ENCODE data around the gene BOLA2B.
A peak's percentile ranks its signal among the peaks of the same experiment; 100 is the strongest.
"Not testable (repeated sequence)": the region's sequence is repeated elsewhere in the genome, so short reads cannot be mapped to it uniquely, and the experiment has no call there.

Gene BOLA2B

DNA sequence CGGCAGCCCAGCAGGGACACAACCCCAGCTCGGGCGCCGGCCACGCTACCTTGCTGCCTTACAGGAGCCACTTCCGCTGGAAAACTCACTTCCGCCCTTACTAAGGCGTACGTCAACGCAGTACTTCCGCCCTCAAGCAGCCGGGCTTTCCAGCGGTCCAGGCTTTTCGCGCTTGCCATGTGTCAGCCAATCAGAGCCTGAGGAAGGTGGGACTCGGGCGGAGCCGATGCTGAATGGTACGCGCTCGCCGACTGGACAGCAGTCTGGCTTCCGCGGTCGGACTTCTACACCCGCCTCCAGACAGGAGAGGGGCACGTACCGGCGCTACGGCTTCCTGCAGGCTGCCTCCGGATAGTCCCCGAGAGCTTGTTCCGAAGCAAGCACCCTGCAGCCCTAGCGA, at the start of gene BOLA2B, which contains the start of gene SLX1A:
Gene BOLA2B, minus strand, starts transcription at position 52 of the 400 bp plus-strand sequence. CDS start 71 bp downstream, outside the sequence.
Gene SLX1A, plus strand, starts transcription at position 261 of the 400 bp plus-strand sequence. CDS start 210 bp downstream, outside the sequence.
- FAIRE-seq = peak; percentile 96

DNA sequence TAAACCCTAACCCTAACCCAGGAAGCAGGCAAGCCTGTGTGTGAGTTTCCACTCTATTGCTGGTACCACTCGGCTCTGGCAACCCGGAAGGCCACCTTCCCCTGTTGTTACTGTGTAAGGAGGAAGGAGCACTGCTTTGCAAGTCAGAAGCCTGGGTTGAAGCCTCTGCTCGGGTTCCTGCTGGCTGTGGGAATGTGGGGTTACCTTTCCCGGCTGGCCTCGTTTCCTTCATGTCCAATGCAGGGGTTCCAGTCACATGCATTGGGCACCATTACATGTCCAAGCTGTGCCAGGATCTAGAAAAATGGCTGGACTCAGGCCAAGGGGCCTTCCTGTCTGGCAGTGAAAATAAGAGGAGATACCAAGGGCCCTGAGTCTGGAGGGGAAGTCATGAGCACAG, 23.6 kb upstream of the BOLA2B start:
- FAIRE-seq = not testable (repeated sequence)

DNA sequence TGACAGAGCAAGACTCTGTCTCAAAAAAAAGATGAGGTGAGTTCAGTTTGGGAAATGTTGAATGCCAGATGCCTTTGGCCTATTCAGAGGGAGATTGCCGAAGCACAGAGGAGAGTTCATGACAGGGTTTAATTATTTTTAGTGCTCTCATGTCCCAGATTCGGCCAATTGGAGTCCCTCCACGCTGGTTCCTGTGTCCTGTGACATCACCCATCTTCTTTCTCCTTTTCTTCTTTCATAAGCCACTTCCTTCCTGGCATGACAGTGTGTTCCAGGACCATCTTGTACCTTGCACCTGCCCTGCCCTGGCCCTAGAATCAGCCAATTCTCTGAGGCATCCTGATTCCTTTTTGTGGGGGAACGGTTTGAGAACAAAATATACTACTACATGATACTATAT, 17.9 kb upstream of the BOLA2B start:
- not testable (repeated sequence) for FAIRE-seq

DNA sequence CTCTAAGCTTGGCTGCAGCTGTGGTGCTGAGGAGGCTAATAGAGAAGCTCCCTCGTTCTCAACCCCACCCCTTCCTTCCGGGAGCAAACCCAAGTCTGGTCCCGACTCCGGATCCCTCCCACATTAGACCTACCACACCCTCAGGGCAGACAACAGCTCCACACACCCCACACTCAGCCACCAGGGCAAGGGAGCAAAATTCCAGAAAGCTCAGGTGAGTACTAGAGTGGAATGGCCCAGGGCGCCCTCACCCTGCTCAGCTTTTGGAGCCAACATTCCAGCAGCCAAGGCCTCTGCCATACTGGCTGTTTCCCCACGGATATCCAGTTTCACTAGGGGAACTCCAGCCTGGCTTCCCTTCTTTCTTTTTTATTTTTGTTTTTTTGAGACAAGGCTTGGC, 15.6 kb upstream of the BOLA2B start:
- not testable (repeated sequence) for FAIRE-seq

DNA sequence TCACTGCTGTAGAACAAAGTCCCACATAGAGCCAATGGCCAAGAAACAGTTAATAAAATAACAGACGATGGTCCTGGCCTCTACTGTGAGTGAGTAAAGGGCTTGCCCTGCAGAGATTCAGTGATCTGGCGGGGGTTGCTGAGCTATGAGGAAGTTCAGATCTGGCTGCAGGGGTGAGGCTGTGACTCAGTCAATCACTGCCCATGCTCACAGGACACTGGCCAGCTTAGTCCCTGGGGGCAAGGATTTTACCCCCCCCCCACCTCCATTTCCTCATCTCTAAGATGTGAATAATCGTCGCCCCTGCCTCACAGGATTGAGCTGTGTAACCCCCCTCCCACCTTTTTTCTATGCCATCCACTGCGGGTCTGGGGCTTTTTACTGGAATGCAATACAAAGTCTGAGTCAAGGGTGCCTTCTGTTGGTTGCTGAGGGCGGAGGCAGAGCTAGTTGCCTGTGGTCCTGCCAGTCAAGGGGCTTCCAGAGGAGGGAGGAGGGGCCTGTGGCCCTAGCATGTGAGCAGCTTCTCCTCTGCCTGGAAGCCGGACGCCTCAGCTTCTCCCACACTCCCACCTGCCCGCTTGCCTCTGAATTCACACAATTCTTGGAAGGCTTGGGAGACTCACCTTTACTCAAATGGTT, 13.7 kb upstream of the BOLA2B start:
- FAIRE-seq = not testable (repeated sequence)

DNA sequence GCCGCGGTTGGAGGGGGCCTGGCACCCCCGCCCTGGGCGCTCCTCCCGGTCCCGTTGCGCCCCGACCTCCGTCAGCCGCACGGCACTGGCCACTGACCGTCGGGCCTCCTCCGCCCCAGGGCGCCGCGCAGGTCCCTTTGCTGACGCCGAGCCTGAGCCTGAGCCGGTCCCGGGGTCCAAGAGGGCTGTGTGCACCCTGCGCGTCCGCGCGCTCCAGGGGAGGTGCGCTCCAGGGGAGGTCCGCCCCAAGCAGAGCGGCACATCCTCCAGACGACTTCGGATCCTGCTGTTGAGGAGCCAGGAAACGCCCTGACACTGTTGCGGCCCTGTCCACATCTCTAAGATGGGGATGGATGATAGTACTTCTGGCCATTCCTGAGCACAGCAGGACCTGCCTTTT, 12.8 kb upstream of the BOLA2B start:
- not testable (repeated sequence) for FAIRE-seq

DNA sequence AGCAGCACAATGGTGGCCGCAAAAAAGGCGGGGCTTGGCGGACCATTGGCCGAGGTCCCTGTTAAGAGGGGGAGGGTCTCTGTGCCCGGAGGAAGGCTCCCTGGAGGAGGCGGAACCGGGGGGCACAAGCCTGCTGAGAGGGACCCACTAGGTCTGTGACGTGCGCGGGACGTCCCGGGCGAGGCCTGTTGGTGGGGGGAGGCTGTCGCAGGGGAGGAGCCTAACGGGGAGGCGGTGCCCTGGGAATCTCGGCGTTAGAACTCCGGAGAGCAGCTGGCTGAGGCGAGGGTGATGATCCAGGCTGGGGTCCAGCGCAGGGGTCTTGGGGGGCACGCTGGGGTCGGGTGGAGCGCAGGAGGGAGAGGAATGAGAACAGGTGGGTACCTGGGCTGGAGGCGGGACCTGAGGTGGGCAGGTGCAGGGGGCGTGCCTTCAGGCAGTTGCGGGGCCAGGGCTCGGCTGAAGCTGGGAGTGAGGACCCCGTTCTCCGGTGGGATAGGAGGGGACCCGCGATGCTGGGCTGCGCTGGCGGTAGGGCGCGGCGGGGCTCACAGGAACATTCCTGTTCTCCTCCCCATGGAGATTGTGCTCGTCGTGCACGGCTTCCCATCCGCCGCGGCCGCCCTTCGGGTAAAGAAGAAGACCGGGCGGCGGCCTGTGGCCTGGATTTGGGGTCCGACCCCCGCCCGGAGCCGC, 12.2 kb upstream of the BOLA2B start:
- FAIRE-seq = not testable (repeated sequence)

DNA sequence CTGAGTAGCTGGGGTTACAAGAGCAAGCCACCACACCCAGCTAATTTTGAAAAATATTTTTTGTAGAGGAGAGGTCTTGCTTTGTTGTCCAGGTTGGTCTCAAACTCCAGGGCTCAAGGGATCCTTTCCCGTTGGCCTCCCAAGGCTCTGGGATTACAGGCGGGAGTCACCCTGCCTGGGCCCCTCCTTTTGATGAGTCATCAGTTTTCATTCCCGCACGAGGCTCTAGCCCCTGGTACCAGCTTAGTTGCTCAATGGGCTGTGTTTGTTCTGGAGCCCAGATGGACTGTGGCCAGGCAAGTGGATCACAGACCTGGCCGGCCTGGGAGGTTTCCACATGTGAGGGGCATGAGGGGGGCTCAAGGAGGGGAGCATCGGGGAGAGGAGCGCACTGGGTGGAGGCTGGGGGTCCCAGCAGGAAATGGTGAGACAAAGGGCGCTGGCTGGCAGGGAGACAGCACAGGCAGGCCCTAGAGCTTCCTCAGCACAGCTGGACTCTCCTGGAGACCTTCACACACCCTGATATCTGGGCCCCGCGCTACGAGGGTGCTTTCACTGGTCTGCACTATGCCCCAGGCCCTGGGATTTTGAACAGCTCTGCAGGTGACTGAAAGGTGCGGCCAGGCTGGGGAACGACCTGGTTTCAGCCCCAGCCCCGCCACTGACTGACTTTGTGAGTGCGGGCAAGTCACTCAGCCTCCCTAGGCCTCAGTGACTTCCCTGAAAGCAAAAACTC, 6.3 kb upstream of the BOLA2B start:
- FAIRE-seq = not testable (repeated sequence)

DNA sequence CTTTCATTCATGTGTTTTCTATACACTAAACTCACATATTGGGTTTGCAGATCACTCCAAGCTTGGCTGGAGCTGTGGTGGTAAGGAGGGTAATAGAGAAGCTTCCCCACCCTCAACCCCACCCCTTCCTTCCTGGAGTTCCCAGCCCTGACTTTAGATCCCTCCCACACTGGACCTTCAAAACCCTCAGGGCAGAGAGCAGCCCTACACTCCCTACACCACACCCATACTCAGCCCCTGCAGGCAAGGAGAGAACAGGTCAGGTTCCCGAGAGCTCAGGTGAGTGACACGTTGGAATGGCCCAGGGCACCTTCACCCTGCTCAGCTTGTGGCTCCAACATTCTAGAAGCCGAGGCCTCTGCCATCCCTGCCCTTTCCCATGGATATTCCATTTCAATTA, 5.6 kb upstream of the BOLA2B start, which contains the start of gene SULT1A3:
Gene SULT1A3, plus strand, starts transcription at position 207 of the 400 bp plus-strand sequence. CDS start 1,474 bp downstream, outside the sequence.
- FAIRE-seq = not testable (repeated sequence)

DNA sequence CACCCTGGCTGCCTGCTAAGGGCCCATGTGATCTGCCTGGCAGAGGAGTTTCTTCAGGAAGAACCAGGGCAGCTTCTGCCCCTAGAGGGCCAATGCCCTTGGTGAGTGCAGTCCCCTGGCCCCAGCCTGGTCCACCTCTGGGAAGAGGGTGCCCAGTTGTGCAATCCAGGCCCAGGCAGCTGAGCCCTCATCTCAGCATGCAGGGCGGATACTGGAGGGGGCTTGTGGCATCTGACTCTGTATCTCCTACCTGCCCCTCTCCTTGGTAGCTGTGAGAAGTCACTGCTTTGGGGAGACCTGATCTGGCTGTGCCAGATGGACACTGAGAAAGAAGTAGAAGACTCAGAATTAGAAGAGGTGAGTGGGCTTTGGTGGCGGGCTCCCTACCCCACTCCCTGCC, 3.5 kb upstream of the BOLA2B start:
- FAIRE-seq = not testable (repeated sequence)

DNA sequence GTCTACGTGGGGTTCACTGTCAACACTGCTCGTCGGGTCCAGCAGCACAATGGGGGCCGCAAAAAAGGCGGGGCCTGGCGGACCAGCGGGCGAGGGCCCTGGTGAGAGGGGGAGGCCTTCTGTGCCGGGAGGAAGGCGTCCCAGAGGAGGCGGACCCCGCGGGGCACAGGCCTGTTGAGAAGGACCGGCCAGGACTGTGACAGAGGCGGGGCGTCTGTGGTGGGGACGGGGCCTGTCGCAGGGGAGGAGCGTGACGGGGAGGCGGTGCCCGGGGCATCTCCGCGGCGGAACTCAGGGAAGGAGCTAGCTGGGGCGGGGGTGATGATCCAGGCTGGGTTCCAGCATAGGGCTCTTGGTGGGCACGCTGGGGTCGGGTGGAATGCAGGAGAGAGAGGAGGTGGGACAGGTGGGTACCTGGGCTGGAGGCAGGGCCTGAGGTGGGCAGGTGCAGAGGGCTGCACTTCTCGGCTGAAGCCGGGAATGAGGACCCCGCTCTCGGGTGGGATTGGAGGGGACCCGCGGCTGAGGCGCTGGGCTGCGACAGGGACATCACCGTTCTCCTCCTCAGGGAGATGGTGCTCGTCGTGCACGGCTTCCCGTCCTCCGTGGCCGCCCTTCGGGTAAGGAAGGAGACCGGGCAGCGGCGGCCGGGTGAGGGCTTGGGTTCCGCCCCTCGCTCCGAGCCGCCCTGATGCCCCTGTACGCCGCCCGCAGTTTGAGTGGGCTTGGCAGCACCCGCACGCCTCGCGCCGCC, 883 bp upstream of the BOLA2B start:
- not testable (repeated sequence) for FAIRE-seq

DNA sequence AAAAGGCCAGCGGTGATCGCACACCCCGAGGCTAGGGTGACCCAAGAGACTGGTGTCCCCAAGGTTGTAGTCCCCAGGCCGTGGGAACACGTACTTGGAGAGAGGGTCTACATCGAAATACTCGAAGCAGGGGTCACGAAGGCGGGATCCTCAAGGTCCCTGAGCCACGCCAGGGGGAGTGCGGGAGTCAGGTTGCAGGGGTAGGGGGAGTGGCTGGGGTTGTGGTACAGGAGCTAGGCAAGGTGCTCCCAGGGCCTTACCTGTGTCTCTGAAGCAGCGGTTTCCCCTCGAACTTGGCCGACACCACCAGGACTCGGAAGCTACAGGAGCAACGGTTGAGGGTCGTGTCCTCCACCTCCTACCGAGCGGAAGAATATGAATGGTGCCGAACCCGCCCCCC, 368 bp downstream of the BOLA2B start:
- not testable (repeated sequence) for FAIRE-seq

DNA sequence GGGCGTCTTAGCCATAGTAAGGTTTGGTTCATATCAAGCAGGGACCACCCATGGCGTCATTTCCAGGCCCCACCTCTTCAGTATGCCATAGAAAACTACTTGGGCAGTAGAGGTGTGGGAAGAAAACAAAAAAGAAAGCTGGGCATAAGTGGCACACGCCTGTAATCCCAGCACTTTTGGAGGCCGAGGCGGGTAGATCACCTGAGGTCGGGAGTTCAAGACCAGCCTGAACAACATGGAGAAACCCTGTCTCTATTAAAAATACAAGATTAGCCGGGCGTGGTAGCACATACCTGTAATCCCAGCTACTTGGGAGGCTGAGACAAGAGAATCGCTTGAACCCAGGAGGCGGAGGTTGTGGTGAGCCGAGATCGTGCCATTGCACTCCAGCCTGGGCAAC, 2.3 kb downstream of the BOLA2B start:
- FAIRE-seq = not testable (repeated sequence)

DNA sequence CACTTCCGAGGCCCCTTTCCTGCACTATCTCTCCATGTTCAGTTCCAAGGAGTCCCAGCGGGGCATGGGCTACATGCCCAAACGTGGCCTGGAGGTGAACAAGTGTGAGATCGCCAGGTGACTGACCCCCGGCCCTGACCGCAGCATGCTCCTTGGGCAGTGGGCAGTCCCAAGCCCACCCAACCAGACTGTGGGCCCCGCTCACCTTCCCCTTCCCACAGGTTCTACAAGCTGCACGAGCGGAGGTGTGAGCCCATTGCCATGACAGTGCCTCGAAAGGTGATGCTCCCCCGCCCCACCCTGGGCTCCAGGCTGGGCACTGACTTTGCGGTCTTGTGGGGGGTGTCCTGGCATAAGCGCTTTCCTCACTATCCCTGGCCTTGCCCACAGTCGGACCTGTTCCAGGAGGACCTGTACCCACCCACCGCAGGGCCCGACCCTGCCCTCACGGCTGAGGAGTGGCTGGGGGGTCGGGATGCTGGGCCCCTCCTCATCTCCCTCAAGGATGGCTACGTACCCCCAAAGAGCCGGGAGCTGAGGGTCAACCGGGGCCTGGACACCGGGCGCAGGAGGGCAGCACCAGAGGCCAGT, 5.4 kb downstream of the BOLA2B start:
- FAIRE-seq = no peak

DNA sequence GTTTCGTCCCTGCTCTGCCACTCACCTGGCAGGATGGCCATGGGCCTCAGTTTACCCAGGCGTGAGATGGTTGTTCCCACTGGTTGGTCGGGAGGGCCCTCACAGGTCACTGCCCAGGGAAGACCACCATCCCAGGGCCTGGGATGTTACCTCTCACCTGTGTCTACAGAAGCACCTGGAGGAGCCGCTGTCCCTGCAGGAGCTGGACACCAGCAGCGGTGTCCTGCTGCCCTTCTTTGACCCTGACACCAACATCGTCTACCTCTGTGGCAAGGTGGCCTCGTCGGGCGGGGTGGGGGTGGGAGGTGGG, 6.0 kb downstream of the BOLA2B start:
- FAIRE-seq = no peak

DNA sequence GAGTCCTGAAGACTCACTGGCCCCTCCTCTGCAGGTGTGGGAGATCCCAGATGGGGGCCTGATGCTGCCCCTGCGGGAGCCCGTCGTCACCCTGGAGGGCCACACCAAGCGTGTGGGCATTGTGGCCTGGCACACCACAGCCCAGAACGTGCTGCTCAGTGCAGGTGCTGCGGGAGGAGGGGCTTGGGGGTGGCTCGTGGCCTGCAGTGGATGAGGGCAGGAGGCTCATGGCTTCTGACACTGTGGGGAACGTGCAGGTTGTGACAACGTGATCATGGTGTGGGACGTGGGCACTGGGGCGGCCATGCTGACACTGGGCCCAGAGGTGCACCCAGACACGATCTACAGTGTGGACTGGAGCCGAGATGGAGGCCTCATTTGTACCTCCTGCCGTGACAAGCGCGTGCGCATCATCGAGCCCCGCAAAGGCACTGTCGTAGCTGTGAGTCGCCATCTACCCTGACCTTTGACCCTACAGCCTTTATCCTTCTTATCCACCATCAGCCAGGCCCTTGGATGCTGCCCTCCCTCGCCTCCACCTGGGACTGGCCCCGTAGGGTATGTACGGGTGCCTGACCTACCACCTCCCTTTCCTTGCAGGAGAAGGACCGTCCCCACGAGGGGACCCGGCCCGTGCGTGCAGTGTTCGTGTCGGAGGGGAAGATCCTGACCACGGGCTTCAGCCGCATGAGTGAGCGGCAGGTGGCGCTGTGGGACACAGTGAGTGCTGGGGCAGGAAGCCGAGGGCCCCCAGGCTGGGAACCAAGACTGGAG, 6.5 kb downstream of the BOLA2B start:
- no peak for FAIRE-seq

DNA sequence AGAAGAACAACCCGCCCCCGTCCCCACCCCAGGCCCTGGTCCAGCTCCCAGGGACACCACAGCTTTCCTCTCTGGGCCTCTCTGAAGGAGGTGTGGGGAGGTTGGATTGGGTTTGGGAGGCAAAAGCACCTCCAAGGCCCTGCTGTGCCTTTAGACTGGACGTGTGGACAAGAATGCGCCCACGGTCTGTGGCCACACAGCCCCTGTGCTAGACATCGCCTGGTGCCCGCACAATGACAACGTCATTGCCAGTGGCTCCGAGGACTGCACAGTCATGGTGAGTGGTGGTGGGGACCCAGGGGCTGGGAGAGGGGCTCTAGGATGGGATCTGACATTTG, 7.1 kb downstream of the BOLA2B start:
- no peak for FAIRE-seq

DNA sequence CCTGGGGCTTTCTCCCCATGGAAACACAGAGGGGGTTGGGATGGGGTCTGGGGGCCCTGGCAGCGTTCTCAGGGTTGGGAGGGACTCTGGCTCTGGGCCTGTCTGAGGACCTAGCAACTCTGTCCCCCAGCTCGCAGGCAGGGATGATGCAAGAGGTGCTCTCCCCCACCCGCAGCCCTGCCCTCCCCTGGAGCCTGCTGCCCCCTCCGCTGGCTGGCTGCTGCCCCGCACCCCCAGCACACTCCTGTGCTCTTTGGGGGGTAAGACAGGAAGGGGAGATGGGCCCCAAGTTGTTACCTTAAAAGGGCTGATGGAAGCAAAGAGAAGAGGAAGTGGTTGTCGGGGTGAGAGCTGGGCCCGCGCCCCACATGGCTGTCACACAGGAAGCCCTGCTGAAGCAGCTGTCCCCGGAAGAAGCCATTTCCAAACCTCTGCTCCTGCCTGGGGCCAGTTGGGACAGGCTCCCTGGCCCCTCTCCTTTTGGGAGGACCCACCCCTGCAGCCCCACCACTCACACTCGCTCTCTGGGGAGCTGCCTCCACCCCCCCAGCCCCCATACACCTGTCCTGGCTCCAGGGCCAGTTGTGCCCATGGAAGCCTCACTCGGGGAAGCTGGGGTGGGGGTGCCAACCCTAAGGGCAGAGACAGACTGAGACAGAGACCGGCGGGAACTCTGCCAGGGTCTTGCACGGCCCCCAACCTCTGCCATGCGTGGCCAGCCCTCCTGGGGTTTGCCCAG, 7.6 kb downstream of the BOLA2B start:
- FAIRE-seq = no peak

DNA sequence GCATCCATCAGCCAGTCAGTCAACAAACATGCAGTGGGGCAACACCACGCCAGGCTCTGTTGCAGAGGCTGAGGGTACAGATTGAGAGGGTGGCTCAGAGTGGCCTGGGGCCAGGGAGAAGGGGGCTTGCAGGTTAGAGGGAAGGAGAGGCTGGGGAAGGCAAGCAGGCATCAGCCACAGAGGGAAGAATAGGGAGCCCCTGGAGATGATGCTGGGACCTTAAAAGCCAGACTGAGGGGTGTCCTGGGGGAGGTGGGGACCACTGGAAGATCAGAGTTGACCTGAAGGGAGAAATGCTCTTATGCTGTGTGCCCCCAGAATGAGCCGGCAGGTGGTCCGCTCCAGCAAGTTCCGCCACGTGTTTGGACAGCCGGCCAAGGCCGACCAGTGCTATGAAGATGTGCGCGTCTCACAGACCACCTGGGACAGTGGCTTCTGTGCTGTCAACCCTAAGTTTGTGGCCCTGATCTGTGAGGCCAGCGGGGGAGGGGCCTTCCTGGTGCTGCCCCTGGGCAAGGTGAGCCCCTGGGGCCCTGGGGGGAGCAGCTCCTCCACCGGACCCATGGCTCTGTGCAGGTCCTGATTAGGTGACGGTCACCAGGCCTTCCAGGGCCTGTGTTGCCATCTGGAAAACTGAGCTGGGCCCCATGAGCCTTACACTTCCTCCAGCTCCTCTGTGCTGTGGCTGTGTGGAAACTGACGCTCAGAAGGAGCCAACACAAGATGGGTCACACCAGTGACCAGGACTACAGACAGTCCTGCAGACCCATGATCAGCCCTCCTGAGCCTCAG, 8.4 kb downstream of the BOLA2B start:
- no peak for FAIRE-seq
